ENCODE data around the gene KRTAP4-12.
"Not testable (repeated sequence)": the region's sequence is repeated elsewhere in the genome, so short reads cannot be mapped to it uniquely, and the experiment has no call there.

KRTAP4-12 gene

GRCh38 chr17:41123991-41124371, at the start of gene KRTAP4-12:
Gene KRTAP4-12 (minus strand): TSS chr17:41124182. CDS start chr17:41124122, 60 bp downstream.
- not testable (repeated sequence) for DNase-seq (ENCODE audit: low read depth in 2 of 2, low spot score in 1 of 2)

GRCh38 chr17:41171886-41172285, 47.9 kb upstream of the KRTAP4-12 start:
- no peak for DNase-seq (ENCODE audit: low read depth in 2 of 2, low spot score in 1 of 2)

DNA sequence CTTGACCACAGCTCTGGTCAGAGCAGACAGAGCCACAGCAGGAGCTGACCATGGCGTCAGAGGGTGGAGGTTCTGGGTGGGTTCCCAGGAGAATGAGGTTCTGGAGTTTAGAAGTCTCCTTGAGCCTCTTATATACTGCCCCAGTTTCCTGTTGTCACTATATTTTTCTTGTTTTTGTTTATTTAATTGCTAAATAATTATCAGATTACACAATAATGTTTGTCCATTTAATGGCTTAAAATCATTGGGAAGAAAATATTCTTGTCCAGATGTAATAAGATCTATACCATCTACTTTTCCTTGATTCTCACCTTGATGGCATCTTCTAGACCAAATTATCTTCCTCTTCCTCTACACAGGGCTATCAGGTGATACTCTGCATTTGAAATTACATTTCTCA, 44.1 kb upstream of the KRTAP4-12 start, which contains the start of gene KRTAP4-3:
TSS of gene KRTAP4-3 (minus strand) at position 101 of the 400 bp plus-strand sequence. CDS start at position 52, 49 bp downstream.
- DNase-seq (ENCODE audit: low read depth in 2 of 2, low spot score in 1 of 2), result no peak

- DNase-seq (ENCODE audit: low read depth in 2 of 2, low spot score in 1 of 2), result no peak
Observed at GRCh38 chr17:41167561-41167960, 43.6 kb upstream of the KRTAP4-12 start.

DNA sequence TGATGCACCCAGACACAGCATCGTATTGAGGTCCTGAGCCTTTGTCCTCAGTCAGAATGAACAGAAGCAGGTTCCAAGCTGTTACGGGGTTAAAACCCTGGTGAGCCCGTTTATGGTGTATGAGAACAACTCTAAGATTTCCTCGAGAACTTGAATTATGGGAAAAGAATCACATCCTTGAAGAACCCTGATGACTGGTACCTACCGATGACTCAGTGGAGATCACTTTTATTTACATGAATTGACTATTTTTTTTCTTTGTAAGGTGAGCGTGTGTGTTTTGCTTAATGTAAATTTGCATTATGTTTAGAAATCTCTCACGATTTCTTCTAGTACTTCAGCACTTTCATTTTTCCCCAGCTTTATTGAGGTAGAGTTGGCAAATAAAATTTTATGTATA, 39.8 kb upstream of the KRTAP4-12 start:
- no peak for DNase-seq (ENCODE audit: low read depth in 2 of 2, low spot score in 1 of 2)

DNA sequence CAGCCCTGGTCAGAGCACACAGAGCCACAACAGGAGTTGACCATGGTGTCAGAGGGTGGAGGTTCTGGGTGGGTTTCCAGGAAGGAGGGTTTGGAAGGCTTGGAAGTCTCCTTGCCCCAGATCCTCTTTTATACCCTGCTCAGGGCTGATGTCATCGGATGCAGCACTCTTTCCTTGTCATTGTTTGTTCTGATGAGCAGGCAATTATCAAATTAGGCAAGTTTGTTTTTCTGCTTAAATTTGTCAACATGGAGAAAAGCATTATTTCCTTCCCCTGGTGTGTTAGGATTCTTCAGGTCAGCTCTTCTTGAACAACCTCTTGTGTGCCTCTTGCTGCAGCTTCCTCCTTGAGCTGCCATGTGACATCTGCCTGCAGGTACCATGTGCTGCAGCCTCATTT, 36.7 kb upstream of the KRTAP4-12 start, which contains the start of gene KRTAP4-4:
TSS of gene KRTAP4-4 (minus strand) at position 101 of the 400 bp plus-strand sequence. CDS start at position 44, 57 bp downstream.
- DNase-seq (ENCODE audit: low read depth in 2 of 2, low spot score in 1 of 2), result no peak

DNA sequence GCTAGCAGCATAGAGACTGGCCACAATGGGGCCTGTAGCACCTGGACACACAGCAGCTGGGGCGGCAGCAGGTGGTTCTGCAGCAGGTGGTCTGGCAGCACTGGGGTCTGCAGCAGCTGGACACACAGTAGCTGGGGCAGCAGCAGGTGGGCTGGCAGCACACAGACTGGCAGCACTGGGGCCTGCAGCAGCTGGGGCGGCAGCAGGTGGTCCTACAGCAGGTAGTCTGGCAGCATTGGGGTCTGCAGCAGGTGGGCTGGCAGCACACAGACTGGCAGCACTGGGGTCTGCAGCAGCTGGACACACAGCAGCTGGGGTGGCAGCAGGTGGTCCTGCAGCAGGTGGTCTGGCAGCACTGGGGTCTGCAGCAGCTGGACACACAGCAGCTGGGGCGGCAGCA, 36.2 kb upstream of the KRTAP4-12 start:
- not testable (repeated sequence) for DNase-seq (ENCODE audit: low read depth in 2 of 2, low spot score in 1 of 2)

- DNase-seq (ENCODE audit: low read depth in 2 of 2, low spot score in 1 of 2), result no peak
Observed at GRCh38 chr17:41153856-41154255, 29.9 kb upstream of the KRTAP4-12 start.

- DNase-seq (ENCODE audit: low read depth in 2 of 2, low spot score in 1 of 2), result no peak
Observed at GRCh38 chr17:41151525-41151924, 27.5 kb upstream of the KRTAP4-12 start.

GRCh38 chr17:41150026-41150425, 26.0 kb upstream of the KRTAP4-12 start:
- DNase-seq (ENCODE audit: low read depth in 2 of 2, low spot score in 1 of 2), result no peak

DNA sequence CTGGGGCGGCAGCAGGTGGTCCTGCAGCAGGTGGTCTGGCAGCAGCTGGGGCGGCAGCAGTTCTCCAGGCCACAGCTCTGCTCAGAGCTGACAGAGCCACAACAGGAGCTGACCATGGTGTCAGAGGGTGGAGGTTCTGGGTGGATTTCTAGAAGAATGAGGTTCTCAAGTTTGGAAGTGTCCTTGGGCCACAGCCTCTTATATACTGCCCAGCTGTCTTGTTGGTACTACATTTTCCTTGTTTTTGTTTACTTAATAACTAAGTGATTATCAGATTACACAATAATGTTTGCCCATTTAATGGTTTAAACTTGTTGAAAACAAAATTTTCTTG, 25.6 kb upstream of the KRTAP4-12 start, which contains the start of gene KRTAP4-5:
TSS of gene KRTAP4-5 (minus strand) at position 174 of the 334 bp plus-strand sequence. CDS start at position 116, 58 bp downstream.
- no peak for DNase-seq (ENCODE audit: low read depth in 2 of 2, low spot score in 1 of 2)

DNA sequence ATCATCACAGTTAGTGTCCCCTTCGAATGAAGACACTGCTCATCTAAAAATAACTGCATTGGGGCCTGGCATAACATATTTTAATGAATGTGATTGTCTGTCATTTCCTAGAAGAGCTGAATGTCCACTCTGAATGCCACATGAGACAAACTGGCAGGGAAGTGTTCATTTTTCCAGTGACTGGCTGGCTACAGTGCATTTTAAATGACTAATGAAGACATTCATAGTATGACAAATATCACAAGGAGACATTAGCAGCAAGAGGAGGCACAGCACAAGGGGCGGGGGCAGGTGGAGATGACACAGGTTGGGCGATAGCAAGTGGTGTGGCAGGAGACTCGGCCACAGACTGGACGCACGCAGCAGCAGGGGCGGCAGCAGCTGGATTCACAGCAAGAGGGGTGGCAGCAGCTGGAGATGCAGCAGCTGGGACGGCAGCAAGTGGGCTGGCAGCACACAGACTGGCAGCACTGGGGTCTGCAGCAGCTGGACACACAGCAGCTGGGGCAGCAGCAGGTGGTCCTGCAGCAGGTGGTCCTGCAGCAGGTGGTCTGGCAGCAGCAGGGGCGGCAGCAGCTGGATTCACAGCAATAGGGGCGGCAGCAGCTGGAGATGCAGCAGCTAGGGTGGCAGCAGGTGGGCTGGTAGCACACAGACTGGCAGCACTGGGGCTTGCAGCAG, 25.1 kb upstream of the KRTAP4-12 start:
- not testable (repeated sequence) for DNase-seq (ENCODE audit: low read depth in 2 of 2, low spot score in 1 of 2)

- no peak for DNase-seq (ENCODE audit: low read depth in 2 of 2, low spot score in 1 of 2)
Observed at GRCh38 chr17:41147531-41148204, 23.7 kb upstream of the KRTAP4-12 start.

DNA sequence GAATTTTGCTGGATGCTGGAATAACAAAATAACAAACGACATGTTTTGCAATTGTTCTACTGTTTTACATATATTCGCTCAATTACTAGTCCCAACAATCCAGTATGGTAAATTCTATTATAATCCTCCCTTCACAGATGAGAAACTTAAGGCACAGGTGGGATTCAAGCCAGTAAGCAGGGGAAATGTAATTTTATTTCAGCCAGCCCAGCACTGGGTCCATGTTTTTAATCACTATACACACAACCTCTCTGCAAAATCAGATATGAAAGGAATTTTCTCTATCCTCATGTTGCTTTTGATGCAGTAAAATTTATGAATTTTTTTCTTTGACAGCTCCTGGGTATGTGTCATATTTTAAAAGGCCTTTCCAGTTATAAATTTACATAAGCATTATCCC, 21.3 kb upstream of the KRTAP4-12 start:
- no peak for DNase-seq (ENCODE audit: low read depth in 2 of 2, low spot score in 1 of 2)

DNA sequence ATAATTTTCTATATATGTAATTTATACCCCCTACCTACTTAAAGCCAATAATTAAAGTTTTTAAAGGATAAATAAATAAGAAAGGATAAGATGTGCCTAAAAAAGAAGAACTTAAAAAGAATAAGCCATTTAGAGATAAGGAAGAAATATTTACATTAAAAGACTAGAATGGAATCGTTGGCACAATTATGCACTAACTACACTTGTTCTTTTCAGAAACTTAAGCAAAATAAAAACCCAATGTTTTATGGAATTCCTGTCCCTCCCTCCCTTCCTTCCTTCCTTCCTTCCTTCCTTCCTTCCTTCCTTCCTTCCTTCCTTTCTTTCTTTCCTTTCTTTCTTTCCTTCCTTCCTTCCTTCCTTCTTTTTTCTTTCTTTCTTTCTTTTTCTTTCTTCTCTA, 20.9 kb upstream of the KRTAP4-12 start:
- no peak for DNase-seq (ENCODE audit: low read depth in 2 of 2, low spot score in 1 of 2)

DNA sequence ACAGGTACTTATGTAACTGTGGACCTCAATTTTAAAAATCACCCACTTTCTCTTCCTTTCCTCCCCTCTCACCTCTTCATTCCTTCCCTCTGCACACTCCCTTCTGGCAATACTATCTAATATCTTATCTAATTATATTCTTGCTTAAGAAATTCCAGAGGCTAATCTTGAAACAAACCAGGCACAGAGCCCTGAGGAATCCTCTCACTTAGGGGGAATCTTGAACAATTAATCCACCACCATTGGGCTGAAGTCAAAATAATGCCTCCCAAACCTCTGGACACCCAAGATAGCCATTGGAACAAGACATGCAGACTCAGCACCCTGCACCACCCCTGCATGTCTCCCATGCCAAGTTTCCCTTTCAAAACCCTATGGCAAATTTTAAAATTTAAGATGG, 17.4 kb upstream of the KRTAP4-12 start:
- DNase-seq (ENCODE audit: low read depth in 2 of 2, low spot score in 1 of 2), result no peak

DNA sequence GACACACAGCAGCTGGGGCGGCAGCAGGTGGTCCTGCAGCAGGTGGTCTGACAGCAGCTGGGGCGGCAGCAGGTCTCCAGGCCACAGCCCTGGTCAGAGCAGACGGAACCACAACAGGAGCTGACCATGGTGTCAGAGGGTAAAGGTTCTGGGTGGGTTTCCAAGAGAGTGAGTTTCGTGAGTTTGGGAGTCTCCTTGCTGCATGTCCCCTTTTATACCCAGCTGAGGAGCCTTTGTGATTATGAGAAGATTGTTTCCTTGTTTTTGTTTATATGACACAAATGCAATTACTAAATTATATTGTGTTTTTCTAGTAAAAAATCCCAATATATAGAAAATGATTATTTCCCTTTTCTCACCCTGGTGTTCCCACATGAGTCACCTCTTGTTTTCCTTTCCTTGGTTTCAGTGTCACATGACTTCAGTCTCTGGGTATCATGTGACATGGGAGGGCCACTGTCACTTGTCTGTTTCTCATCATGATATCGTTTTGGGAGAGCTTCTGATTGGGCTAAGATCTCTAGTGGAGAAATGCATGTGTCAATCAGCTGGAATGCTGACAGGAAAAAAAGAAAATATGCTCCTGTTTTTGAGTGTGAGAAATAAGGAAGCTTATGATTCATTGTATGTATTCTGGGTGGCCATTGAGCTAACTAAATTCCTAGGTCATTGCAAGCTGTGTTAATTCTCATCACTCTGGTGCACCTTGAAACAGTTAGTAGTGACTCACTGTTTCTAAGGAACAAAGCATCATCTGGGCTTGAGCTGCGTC, 16.6 kb upstream of the KRTAP4-12 start, which contains the start of gene KRTAP4-6:
TSS of gene KRTAP4-6 (minus strand) at position 185 of the 772 bp plus-strand sequence. CDS start at position 128, 57 bp downstream.
- DNase-seq (ENCODE audit: low read depth in 2 of 2, low spot score in 1 of 2), result no peak

DNA sequence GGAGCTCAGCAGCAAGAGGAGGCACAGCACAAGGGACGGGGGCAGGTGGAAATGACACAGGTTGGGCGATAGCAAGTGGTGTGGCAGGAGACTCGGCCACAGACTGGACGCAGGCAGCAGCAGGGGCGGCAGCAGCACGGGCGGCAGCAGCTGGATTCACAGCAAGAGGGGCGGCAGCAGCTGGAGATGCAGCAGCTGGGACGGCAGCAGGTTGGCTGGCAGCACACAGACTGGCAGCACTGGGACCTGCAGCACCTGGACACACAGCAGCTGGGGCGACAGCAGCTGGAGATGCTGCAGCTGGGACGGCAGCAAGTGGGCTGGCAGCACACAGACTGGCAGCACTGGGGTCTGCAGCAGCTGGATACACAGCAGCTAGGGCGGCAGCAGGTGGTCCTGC, 15.9 kb upstream of the KRTAP4-12 start:
- not testable (repeated sequence) for DNase-seq (ENCODE audit: low read depth in 2 of 2, low spot score in 1 of 2)

DNA sequence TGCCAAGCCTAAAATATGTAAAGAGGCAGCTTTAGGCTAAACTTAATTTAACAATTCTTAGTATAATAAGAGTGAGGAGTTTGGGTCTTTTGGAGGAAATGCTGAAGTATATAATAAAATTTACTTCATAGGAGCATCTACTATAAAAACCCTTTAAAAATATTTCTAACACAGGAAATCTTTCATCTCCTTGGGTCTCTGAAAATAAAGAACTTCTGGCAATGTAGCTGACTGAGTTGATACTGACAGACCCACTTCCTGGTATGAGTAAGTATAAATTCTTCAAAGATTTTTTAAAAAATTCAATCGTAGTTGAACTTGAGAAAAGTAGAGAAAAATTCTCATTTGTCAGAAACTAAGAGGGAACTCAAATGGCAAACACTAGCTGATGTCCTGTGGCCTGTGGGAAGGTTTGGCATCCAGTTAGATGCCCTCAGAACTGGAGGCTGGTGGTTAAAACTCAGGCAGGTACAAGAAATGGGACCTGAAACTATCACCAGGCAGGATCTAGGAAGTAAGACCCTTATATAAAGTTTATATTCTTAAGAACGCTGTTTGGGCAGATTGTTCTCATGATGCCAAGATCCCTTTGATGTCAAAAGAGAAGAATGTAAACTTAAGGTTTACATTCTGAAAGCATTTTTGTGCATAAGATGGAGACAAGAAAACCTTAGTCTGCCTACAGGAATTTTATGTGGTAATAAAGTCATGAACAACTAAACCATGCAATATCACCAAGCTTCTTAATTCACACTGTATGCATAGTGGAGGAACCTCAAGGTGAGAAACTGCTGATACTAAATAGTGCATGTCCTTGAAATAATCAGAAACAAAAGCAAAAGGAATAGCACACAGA, 10.1 kb upstream of the KRTAP4-12 start:
- DNase-seq (ENCODE audit: low read depth in 2 of 2, low spot score in 1 of 2), result no peak

GRCh38 chr17:41131979-41132378, 8.0 kb upstream of the KRTAP4-12 start:
- DNase-seq (ENCODE audit: low read depth in 2 of 2, low spot score in 1 of 2), result no peak

GRCh38 chr17:41127371-41127770, 3.4 kb upstream of the KRTAP4-12 start:
- DNase-seq (ENCODE audit: low read depth in 2 of 2, low spot score in 1 of 2), result no peak
